Transverse colon (tissue), 4 donors: ENCODE results near the gene NPW.

Experiments
- CTCF ChIP-seq, 5 experiments: fragments of 200-600 bp in 3 of 5; fragments of 450-650 bp in 2 of 5; sonication (generic) in 3 of 5; IDR thresholded peaks; 1 replicate in 2 of 5; 2 replicates in 3 of 5; pipeline ENCODE4 v1.5.1; 2016 to 2017; ENCODE audit warnings: antibody characterized with exemption in 5 of 5, inconsistent platforms in 3 of 5, mild to moderate bottlenecking in 2 of 5, moderate library complexity in 1 of 5
- EP300 ChIP-seq: sonication (generic); formaldehyde crosslinking; IDR thresholded peaks from one replicate; pipeline ENCODE4 v1.6.1; 2017; ENCODE audit warnings: antibody characterized with exemption, low read depth
- POLR2AphosphoS5 ChIP-seq, 3 donors: sonication (generic); formaldehyde crosslinking; IDR thresholded peaks; one replicate each; pipeline ENCODE4 v1.6.1; 2016; ENCODE audit warnings: antibody characterized with exemption in 3 of 3

GRCh38 chr16:2058420-2058819 lies 38.8 kb downstream of the NPW start:
- no peak for TF ChIP-seq CTCF (IDR thresholded peaks at IDR 0.05)
- TF ChIP-seq EP300 = no peak
- TF ChIP-seq POLR2AphosphoS5 (IDR thresholded peaks at IDR 0.05) = no peak
